GM04503 (cell line): ENCODE data around the gene TKTL2.
"Not testable (repeated sequence)": the region's sequence is repeated elsewhere in the genome, so short reads cannot be mapped to it uniquely, and the experiment has no call there.

ENCODE experiments used
- DNase-seq: peaks from one replicate; pipeline ENCODE4 v3.0.0-alpha.2; 2012; ENCODE audit warnings: low read depth

The TKTL2 gene

DNA sequence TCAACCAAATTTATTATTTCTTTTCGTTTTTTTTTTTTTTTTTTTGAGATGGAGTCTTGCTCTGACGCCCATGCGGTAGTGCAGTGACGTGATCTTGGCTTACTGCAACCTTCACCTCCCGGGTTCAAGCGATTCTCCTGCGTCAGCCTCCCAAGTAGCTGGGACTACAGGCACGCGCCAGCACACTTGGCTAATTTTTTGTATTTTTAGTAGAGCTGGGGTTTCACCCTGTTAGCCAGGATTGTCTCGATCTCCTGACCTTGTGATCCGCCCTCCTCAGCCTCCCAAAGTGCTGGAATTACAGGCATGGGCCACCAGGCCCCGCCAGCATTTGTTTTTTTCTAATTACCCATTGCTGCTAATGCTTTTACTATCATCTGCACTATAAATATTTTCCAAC is 26.5 kb downstream of the TKTL2 start:
- DNase-seq: not testable (repeated sequence)

DNA sequence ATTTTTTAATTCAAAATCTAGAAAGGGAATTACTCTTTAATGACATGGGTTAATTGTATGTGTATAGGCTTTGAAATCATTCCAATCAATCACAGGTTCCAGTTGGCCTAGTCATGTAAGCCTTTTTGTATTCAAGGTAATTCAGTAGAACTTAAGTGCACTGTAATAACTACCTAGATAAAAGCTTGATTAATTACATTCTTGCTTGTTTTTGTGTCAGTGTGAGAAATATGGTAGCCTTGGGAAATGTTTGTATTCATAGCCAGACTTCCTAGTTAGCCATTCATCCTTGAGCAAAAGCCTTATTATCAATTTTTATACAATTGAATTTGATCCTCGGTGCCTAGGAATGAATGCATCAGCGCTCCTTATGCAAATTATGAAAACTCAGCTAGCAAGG is 33.5 kb downstream of the TKTL2 start:
- DNase-seq: no peak
